Measurements from ENCODE around the gene LRIG2. TPM values are rescaled to one million over a fixed set of nuclear protein-coding genes. Genes with fewer than 3 reads are reported as not detected.

The LRIG2 gene
- polyA plus RNA-seq, 1 of the 3 experiments (the other 2 are of a cell fraction), result 3.8 TPM

DNA sequence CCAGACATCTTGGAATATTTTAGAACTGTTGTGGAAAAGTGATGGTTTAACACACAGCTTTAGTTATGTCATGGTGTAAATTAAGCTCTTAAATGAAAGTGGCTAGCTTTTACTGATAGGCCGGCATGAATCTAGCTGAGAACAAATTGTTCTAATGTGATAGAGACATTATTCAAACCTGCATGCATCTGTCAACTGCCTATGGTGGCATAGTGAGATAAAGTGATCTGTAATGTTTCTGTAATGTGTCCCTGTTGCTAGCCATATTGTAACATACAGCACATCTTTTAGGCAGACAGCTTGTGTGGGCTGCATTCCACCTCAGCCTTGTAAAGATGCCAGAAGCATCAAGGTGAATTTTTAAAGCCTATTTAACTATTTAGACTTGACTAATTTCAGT is 16.0 kb downstream of the LRIG2 start:
- Histone ChIP-seq H3F3A (replicated peaks; ENCODE audit: insufficient read depth) (peaks cover 5% of the 10 kb centered on the region), H3K9me2 (no peaks in the 10 kb centered on the region), H3K9me3 (no peaks in the 10 kb centered on the region), H3K79me2 (ENCODE audit: insufficient read depth) (peaks cover 91% of the 10 kb centered on the region), H3K4me3 (ENCODE audit: low read depth in 2 of 2, low read length in 1 of 2) (no peak overlapping the region), H2AFZ (ENCODE audit: low read depth) (no peak overlapping the region), H3K9ac (no peak overlapping the region), H4K20me1 (ENCODE audit: insufficient read depth) (peaks cover 44% of the 10 kb centered on the region), H3K4me2 (no peak overlapping the region), H3K27me3 (ENCODE audit: insufficient read depth) (no peaks in the 10 kb centered on the region), H3K36me3 (replicated peaks in 1 of 2; ENCODE audit: control insufficient read depth in 1 of 2, insufficient read depth in 2 of 2, low read length in 1 of 2) (peaks cover 12 to 48% of the 10 kb centered on the region in 2 experiments), H3K27ac (ENCODE audit: low read depth in 2 of 2, low read length in 1 of 2) (peak overlapping the region in 1 of 2 experiments; percentile 64; a peak in 1 of 4 replicates), H3K4me1 (ENCODE audit: control insufficient read depth in 1 of 2, insufficient read depth in 2 of 2, low read depth in 1 of 2, low read length in 1 of 2) (peaks cover 3 to 6% of the 10 kb centered on the region in 2 experiments; a peak in 2 of 4 replicates)
- POLR2A ChIA-PET, result no interaction called here
- CTCF ChIA-PET, result interaction anchor here (1.7 to 1.8 kb wide), 2 partner anchors 16 to 285 kb away, joined by 5 to 17 read pairs; partner anchors contain the start of gene LRIG2
- DNase-seq, result peak; percentile 34
- 47% methylated on average over 1 of the region's 1 CpG for WGBS (ENCODE audit: low lambda C conversion rate)
- TF ChIP-seq FOSL2 (IDR thresholded peaks at IDR 0.05; ENCODE audit: borderline replicate concordance, low read depth) (no peak), IRF3 (IDR thresholded peaks at IDR 0.05; ENCODE audit: low read depth, low read length) (no peak), PBX3 (IDR thresholded peaks at IDR 0.05) (no peak), RFX5 (IDR thresholded peaks at IDR 0.05; ENCODE audit: low read length) (no peak), JUND (IDR thresholded peaks at IDR 0.05) (no peak), FOXJ3 (CRISPR knock-in tag; IDR thresholded peaks at IDR 0.05) (no peak), TAF1 (IDR thresholded peaks at IDR 0.05; ENCODE audit: borderline replicate concordance, low read depth, low read length) (no peak), EZH2phosphoT487 (IDR thresholded peaks at IDR 0.05; ENCODE audit: borderline replicate concordance, low read depth) (no peak), MEF2A (IDR thresholded peaks at IDR 0.05; ENCODE audit: borderline replicate concordance, low read depth) (no peak), SIN3A (IDR thresholded peaks at IDR 0.05; ENCODE audit: borderline replicate concordance, low read depth, low read length) (no peak), RAD21 (IDR thresholded peaks at IDR 0.05; ENCODE audit: low read length) (no peak), MXI1 (IDR thresholded peaks at IDR 0.05; ENCODE audit: low read depth, low read length) (peak; percentile 68; the same call in 1 of the 2 replicates), RCOR1 (IDR thresholded peaks at IDR 0.05; ENCODE audit: low read length) (peak; percentile 39; the same call in 1 of the 2 replicates), USF2 (IDR thresholded peaks at IDR 0.05; ENCODE audit: borderline replicate concordance, low read depth, low read length) (no peak), TEAD4 (IDR thresholded peaks at IDR 0.05; ENCODE audit: borderline replicate concordance, insufficient read depth) (no peak), GATA2 (CRISPR knock-in tag; IDR thresholded peaks at IDR 0.05) (peak; percentile 15; the same call in 1 of the 2 replicates), POLR2AphosphoS5 (IDR thresholded peaks at IDR 0.05; ENCODE audit: low read depth, low read length) (no peak), MAX (IDR thresholded peaks at IDR 0.05; ENCODE audit: low read depth) (no peak), NRF1 (IDR thresholded peaks at IDR 0.05; ENCODE audit: low read depth, low read length) (no peak), YY1 (IDR thresholded peaks at IDR 0.05; ENCODE audit: low read depth) (no peak), FOXM1 (IDR thresholded peaks at IDR 0.05; ENCODE audit: low read depth) (no peak), EP300 (IDR thresholded peaks at IDR 0.05; ENCODE audit: borderline replicate concordance in 1 of 2, low read depth in 1 of 2, low read length in 1 of 2) (peak in 1 of 2 experiments; percentile 17; a peak in 1 of 4 replicates), CHD2 (IDR thresholded peaks at IDR 0.05; ENCODE audit: low read length, partially characterized antibody) (no peak), TCF12 (IDR thresholded peaks at IDR 0.05) (no peak), ELF1 (IDR thresholded peaks at IDR 0.05) (no peak), GABPA (IDR thresholded peaks at IDR 0.05; ENCODE audit: low read depth) (no peak), USF1 (IDR thresholded peaks at IDR 0.05; ENCODE audit: borderline replicate concordance, low read depth) (no peak)
- TF ChIP-seq, protein P1, sequence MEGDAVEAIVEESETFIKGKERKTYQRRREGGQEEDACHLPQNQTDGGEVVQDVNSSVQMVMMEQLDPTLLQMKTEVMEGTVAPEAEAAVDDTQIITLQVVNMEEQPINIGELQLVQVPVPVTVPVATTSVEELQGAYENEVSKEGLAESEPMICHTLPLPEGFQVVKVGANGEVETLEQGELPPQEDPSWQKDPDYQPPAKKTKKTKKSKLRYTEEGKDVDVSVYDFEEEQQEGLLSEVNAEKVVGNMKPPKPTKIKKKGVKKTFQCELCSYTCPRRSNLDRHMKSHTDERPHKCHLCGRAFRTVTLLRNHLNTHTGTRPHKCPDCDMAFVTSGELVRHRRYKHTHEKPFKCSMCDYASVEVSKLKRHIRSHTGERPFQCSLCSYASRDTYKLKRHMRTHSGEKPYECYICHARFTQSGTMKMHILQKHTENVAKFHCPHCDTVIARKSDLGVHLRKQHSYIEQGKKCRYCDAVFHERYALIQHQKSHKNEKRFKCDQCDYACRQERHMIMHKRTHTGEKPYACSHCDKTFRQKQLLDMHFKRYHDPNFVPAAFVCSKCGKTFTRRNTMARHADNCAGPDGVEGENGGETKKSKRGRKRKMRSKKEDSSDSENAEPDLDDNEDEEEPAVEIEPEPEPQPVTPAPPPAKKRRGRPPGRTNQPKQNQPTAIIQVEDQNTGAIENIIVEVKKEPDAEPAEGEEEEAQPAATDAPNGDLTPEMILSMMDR (IDR thresholded peaks at IDR 0.05), result no peak

Data from SK-N-SH (cell line).